GM18907 (cell line): Measurements from ENCODE around the gene FEZ2.
A peak's percentile ranks its signal among the peaks of the same experiment; 100 is the strongest.

Experiments
- ATAC-seq: cut with Tn5 transposase; IDR thresholded peaks from one replicate; pipeline ENCODE4 v1.9.1; 2021; ENCODE audit warnings: mild to moderate bottlenecking, moderate library complexity; ENCODE audit not compliant: unreplicated experiment

Gene FEZ2

GRCh38 chr2:36534275-36534799, 63.6 kb downstream of the FEZ2 start:
- no peak for ATAC-seq

GRCh38 chr2:36530983-36531354, 67.0 kb downstream of the FEZ2 start:
- ATAC-seq, result no peak

- ATAC-seq, result peak; percentile 80
Measured at GRCh38 chr2:36530178-36530982, 67.6 kb downstream of the FEZ2 start.

GRCh38 chr2:36528766-36529392, 69.1 kb downstream of the FEZ2 start:
- no peak for ATAC-seq

- peak; percentile 86 for ATAC-seq
Measured at GRCh38 chr2:36528274-36528673, 69.7 kb downstream of the FEZ2 start.

- ATAC-seq, result no peak
Measured at GRCh38 chr2:36526226-36526625, 71.7 kb downstream of the FEZ2 start.

GRCh38 chr2:36525245-36525644, 72.7 kb downstream of the FEZ2 start:
- ATAC-seq, result no peak

- no peak for ATAC-seq
Measured at GRCh38 chr2:36523153-36523552, 74.8 kb downstream of the FEZ2 start.

- ATAC-seq, result no peak
Measured at GRCh38 chr2:36520431-36520830, 77.5 kb downstream of the FEZ2 start.

GRCh38 chr2:36516136-36516870, 81.7 kb downstream of the FEZ2 start:
- no peak for ATAC-seq

- ATAC-seq, result no peak
Measured at GRCh38 chr2:36515538-36515937, 82.4 kb downstream of the FEZ2 start.

GRCh38 chr2:36513661-36514060, 84.3 kb downstream of the FEZ2 start:
- no peak for ATAC-seq

GRCh38 chr2:36512705-36513104, 85.3 kb downstream of the FEZ2 start:
- no peak for ATAC-seq

- peak; percentile 59 for ATAC-seq
Measured at GRCh38 chr2:36511858-36512603, 85.9 kb downstream of the FEZ2 start.

GRCh38 chr2:36509075-36509474, 88.9 kb downstream of the FEZ2 start:
- no peak for ATAC-seq

- ATAC-seq, result peak; percentile 87
Measured at GRCh38 chr2:36507408-36507812, 90.6 kb downstream of the FEZ2 start.
